HG03135 (cell line): ENCODE measurements around the gene CREG1.
"Not testable (repeated sequence)": the region's sequence is repeated elsewhere in the genome, so short reads cannot be mapped to it uniquely, and the experiment has no call there.

Experiments
- ATAC-seq: cut with Tn5 transposase; IDR thresholded peaks from one replicate; pipeline ENCODE4 v1.9.1; 2021; ENCODE audit warnings: mild to moderate bottlenecking, moderate library complexity; ENCODE audit not compliant: unreplicated experiment

Gene CREG1

DNA sequence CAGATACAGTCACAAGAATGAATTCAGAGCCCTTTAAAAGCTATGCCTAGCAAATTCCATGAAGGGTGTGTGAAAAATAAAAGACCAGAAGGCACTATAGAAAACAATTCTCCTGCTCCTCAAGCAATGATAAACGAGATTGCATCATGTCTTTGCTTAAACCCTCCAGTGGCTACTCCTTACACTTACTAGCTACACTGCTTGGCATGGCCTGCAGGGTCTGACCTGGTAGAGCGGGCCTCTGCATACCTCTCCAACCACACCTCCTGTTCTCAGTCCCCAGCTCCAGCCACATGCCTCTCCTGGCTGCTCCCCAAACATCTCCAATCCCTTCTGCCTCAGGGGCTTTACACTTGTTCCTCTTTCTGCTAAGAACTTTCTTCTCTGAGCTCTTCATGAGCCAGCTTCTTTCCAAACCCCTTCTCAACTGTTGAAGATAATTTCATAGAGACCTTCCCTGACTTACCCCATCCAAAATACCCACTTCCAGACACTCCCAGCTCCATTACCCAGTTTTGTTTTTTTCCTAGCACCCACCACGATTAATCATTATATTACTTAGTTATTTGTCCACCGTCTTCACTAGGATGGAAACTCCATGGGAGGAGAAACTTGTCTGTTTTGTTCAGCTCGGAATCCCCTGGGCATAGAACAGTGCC, 11.2 kb upstream of the CREG1 start:
- no peak for ATAC-seq

DNA sequence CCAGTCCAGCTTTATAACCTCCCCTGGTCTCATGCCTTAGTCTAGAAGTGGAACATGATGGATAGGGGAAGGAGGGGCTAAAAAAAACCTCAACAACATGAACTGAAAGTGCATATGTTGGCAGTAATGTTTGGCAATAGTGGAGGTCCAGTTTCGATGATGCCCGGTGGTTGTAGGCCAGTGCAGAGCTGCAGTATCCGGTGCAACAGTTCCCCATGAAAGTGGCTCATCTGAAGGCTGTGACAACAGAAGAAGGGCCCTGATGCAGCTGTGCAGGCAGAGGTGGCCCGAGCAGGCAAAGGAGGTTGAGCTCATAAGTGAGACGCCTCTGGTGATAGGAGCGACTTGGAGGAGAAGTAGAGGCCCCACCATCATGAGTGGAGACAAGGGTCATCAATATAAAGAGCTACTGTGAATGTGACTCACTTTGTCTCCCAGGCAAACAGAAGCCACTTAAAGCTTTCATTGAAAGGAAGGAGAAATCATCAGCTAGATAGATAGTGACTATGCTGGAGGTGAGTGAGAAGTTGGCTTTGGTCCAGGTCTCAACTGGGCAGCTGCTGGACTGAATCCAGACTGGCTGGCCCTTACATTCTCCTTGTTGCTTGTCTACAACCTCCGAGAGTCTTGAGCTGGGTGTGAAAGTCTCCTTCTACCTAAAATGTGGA, 10.2 kb upstream of the CREG1 start:
- ATAC-seq, result no peak

DNA sequence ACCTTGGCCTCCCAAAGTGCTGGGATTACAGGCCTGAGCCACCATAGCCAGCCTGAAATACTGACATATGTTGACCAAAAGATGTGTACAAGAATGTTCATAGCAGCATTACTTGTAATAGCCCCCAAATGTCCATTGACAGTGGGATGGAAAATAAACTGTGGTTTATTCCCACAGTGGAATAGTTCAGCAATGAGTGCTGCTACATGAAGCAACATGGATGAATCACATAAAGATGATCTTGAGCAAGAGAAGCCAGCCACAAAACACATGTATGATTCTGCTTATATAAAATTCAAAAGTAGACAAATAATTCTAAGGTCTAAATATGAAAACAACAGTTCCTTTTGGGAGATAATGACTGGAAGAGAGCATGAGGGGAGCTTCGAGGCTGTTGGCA, 9.1 kb upstream of the CREG1 start:
- no peak for ATAC-seq

DNA sequence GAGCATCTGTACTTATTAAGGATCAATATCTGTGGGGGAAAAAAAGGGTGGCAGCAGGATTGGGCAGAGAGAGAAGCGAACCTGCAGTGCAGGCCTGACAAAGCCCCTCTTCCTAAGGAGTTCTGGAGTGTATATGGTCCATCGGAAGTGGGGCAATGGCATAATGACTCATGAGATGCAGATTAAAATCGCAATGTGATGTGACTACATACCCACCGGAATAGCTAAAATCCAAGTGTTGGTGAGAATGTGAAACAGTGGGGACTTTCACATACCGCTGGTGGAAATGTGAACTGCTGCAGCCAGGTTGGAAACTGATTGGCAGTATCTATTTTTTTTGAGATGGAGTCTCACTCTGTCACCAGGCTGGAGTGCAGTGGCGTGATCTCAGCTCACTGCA, 8.2 kb upstream of the CREG1 start:
- no peak for ATAC-seq

DNA sequence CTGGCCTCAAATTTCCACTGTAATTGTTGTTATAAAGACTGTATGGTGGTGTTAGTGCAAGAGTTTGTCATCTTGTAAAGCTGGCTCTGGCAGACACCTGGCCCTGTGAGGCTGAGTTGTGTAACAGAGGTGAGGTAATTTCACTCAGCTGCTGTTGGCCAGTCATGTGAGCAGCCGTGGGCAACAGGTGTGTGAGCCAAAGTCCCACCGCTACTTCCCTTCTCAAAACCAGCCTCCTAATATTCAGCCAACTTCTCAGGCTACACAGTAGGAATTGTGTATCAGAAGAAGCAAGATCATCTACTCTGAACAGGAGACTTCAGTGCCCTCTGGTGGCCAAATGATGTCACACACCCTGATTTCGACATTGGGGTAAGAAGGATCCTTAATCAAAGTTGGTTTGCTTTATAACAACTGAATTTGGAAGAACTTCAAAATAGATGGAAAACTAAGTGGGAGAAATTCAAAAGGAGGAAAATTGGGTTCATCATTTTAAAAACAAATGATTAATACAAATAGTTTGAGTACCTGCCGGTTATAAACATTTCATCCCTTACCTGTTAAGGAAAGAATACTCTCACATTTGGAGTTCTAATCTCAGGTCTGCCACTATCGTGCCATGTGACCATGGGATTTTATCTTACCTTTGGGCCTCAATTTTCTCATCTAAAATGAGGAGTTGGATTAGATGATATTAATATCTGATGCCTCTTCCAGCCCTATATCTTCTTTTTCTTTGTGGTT, 2.6 kb upstream of the CREG1 start:
- ATAC-seq, result no peak

DNA sequence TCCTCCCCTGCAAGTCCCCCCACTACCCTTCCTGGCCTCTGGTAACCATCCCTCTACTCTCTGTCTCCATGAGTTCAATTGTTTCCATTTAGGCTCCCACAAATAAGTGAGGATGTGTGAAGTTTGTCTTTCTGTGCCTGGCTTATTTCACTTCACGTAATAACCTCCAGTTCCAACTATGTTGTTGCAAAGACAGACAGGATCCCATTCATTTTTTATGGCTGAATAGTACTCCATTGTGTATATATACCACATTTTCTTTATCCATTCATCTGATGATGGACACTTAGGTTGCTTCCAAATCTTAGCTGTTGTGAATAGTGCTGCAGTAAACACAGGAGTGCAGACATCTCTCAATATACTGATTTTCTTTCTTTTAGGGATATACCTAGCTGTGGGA, 1.5 kb upstream of the CREG1 start:
- ATAC-seq, result not testable (repeated sequence)

DNA sequence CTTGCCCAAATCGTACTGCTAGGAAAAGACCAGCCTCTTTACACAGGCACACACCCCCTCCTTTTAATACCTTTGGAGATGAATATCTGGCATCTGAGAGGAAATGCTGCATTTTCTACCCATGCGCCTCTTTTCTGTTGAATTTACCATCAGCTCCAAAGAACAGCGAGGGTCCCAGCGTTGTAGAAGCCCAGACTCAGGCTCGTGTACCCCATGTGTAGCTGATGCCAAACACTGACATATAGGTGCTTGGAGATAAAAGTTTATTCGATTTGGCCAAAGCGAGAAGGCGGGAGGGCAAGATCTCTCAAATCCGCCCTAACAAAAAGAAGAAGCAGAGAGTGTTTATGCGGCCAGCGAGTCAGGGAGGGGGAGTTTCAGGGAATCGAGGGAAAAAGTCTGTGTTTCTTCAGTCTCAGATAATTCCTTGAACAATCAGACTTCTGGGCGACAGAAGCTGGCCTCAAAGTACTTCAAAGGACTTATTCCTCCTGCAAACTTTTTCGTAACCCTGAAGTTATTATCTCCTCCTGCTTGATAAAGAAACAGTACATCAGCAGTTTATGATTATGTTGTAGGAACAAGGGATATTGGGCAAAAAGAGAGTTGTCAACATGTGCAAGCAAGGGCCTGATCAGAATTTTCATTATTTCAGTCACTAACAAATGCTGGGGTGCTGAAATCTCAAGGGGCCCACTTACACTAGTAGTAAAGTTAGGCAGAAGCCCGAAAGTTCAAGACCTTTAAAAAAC, 642 bp upstream of the CREG1 start:
- peak; percentile 17 for ATAC-seq

DNA sequence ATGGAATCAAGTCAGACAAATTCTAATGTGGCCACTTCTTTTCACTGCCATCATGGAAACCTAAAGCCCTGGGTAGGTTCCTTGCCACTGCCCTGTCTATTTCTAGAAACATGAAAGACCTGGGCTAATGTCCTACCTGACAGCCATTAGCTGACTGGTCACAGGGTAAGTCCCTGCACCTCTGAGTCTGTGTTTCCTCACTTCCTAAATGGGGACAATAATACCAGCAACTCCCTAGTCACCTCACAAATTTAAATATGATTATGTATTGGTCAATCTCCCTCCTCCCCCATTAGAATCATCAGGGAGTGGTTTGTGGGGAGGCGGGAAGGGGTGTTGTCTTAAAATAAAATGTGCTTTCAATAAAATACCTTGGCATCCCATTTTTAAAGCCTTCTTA, 2.2 kb downstream of the CREG1 start:
- no peak for ATAC-seq

DNA sequence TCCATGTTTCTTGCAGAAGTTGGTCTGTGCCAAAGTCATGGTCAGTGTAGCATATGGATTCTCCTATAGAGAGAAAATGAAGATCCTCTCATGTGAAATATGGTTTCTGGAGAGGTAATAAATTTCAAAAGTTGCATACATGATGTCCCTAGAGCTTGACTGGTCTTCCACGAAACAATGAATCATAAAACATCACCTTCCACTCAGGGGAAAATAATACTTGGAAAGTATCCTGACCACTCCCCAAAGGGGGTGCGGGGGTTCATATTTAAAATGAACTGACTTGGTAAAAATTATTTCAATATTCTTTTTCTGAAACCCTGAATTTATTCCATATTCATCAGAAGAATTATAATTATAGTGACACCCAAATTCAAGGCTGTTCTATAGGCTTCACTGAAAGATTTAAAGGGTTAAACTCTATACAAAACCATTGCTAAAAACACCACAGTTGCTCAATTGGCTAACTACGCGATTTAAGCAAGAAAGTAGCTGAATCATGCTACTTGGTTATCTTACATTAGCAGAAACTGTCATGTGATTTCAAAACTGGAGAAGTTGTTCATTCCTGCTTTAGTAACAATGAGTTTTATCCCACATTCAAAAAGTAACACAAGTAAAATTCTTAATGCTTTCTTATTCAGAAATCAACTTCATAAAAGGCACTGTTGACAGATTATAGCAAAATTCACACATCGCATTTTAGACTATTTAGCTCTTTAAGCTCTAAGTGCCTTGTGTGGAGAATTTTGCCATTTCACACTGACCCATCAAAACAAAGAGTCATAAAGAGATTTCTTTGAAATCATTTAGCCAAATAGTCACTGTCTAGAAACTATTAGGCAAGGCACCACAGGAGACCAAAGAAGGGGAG, 5.3 kb downstream of the CREG1 start:
- no peak for ATAC-seq

DNA sequence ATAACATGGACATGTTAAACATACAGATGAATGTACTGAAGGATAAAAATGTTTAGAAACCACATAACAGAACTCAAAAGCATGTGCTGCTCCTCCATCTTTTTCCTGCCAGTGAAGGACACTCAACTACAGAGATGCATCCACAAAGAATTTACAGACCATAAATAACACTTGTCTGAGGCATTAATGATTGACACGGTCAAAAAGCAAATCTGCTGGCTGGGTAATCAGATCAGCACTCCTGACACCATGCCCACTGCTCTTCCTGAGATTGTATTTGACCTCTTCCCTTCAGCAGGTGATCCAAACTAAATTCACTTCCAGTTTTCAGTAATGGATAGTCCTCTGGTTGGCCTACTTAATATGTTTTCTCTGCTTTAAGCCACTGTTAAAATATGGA, 6.6 kb downstream of the CREG1 start:
- no peak for ATAC-seq

DNA sequence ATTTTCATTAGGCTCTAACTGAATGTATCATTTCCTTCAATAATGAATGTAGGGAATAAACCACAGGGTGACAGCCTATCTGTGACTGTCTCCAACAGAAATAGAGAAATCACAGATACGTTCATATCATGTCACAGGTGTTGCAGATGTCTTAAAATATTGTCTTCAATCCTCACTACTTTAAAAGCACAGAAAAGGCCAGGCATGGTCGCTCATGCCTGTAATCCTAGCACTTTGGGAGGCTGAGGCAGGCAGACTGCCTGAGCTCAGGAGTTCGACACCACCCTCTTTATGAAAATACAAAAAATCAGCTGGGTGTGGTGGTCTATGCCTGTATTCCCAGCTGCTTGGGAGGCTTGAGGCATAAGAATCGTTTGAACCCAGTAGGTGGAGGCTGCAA, 8.2 kb downstream of the CREG1 start:
- no peak for ATAC-seq

DNA sequence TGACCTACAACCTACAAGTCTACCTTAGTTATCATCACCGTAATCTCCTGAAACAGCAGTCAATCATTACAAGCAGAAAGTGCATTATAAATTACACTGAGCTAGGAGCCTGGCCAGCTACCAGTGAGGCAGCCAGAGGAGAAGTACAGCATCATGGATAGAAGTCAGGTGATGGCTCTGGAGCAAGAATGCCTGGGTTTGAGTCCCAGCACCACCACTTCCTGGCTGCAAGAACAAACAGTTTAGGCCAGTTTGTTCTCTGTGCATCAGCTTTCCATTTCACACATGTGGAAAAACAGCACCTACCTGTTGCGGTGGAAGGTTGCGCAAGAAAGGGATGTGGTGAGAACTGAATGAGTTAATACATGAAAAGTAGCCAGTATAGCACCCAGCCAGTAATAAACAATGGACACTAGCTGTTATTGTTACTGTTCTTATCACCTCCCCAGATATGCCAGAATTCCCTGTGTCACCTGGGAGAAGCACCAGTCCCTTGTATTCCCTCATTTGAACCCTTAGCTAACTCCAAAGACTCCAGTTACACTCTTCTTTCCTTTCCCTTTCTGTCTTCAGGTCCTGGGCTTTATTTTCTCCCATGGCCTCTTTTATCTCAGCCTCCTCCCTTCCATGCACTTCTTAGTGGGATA, 9.0 kb downstream of the CREG1 start:
- ATAC-seq, result no peak

DNA sequence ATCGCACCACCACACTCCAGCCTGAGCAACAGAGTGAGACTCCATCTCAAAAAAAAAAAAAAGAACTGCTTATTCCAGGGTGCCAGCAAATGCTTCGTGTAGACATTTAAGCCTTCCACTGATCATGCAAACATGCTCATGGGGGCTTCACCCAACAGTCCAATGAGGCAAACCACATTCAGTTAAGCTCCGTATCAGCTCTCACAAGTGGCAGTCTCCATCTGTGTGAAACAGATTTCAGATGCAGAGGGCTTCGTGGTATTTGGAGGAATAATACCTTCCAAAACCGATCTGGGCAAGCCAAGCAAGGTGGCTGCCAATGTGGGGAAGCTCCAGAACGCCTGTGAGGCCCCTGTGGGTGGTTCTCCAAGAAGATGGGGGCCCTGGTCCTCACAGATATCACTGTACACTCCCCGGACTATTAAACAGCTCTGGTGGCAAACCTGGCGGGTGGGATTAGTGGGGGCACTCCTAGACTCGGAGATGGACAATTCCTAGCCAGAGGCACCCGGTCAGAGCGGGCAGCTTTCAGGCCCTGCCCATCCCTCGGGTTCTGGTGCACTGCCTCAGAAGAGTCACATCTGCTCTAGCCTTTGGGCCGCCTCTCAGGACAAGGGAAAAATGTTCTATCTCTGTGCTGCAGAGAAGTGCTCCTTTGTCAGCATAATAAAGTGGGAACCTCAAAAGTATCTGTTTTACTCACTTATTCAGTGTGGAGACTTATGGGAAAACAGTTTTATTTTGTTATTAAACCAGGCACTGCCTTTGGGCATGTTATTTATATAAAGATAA, 10.2 kb downstream of the CREG1 start:
- no peak for ATAC-seq

DNA sequence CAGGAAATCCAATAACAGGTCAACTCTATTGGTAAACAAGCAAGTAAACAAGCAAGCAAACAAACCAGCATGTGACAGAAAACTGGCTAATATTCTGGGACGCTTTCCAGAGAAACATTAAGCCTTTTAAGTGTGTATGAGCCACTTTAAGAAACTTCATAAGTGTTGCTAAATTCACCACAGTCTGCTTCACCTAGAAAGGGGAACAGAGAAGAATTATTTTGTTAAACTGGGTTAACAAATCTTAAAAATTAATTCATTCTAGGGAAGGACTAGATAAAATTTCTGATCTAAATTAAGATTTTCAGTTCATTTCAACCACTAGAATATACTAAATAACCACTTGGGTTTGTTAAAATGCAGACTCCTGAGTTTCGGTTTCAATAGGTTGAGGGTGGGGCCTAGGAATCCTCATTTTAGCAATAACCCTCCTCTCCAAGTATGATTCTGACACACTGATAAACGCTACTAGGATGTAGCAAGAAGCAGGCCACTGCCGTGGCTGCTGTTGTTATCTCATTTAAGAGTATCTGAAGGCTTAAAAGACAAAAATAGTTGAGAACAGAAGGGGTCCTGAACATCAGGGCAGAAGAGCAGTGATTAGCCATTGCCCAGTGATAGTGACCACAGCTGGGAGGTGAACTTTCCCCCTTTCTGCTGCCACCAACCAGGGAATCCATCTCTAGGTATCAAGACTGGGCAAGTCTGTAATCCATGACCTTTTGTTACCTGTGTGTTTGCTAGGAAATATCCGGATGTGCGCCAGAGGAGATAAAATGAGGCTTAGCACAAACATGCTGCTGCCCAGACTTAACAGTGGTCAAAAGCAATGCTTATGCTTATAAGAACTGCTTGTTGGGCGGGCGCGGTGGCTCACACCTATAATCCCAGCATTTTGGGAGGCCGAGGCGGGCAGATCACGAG, 11.2 kb downstream of the CREG1 start:
- no peak for ATAC-seq

DNA sequence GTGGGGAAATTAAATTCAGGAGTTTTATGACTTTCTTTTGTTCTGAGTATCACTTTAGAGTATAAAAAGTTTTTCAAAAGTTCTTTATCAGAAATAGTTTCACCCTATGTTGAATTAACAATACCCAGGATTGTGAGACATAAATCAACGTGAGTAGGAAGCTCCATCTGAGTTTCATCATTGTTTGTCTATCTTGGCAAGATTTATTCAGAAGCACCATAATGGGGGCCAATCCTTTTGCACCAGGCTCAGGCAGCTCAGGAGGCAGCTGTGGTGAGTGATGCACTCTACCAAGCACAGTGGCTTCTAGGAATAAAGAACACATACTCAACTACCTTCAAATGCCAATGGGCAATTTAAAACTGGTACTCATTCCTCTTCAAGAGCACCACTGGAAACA, 12.0 kb downstream of the CREG1 start:
- ATAC-seq, result no peak

DNA sequence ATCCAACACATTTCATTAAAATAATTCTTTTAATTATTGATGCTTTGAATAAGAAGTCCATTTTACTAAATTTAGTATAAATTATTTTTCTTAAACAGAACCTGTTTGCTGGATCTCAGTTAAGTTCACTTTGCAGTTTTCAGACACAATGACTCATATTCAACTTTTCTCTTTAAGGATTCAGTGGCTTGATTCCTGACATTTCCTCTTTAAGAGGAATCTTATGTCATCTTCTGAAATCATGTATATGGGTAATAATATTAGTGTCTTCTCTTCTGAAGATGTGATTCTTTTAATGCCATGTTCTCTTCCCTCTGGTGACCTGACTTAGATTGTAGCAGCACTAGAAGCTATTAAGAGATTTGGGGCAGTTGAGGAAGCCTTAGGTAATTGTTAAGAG, 12.6 kb downstream of the CREG1 start:
- ATAC-seq, result no peak

DNA sequence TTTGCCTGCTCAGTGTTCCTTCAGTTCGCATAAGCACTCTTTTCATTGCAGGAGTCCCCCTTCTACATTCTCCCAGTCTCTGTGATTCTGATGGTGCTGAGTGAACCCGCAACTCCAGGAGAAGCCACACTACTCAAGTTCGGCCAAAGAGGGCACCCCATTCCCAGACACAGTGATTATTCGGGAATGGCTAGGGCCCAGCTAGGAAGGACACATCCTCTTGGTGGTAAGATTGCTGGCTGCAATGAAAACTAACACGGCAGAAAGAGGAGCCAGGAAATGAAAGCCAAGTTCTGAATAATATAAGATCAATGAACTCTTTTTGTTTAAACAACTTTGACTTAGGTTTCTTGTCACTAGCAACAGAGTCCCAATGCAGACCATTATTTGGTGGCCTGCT, 14.9 kb downstream of the CREG1 start:
- no peak for ATAC-seq

DNA sequence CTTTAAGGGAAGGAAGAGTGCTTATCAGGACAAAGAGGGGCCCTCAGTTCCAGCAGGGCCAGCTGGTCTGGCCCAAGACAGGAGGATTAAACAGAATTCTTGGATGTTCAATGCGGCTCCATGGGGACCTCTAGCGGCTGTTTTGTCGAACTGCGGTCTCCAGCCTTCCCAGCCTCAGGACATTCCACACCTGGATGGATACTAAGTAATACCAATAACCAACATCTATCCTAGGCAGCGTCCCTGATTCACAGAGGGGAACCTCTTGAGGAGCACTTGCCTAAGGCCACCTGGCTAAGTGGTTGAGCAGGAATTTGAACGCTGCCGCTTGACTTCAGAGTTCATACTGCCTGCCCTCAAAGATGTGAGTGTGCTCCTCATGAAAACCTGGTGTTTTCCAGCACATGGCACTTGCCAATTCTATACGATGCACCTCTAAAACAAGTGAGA, 19.7 kb downstream of the CREG1 start:
- no peak for ATAC-seq
